ENCODE results near the gene GPRASP1.
"Not testable (repeated sequence)": the region's sequence is repeated elsewhere in the genome, so short reads cannot be mapped to it uniquely, and the experiment has no call there.

The GPRASP1 gene

GRCh38 chrX:102651242-102652011, at the start of gene GPRASP1:
Gene GPRASP1, plus strand, starts transcription at chrX:102651483. Its CDS starts 2,431 bp downstream, at chrX:102653914.
- DNase-seq = peak; percentile 47

DNA sequence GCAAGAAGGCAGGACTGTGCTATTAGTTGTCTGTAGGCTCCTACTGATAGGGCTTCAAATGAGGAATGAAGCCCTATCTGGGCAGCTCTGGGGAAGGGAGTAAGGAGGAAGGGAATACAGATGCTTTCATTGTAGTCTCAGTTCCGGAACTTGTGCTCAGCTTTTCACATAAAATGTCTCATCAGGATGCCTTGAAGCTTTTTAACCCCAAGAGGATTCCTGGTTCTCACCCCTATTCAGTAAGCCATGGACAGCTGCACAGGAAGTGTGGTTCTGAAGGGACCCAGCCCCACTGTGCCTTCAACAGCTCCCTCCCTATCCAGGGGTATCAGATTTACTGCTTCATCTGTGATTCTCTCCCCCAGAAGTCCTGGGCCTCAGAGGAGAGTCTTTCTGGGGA, 47.0 kb upstream of the GPRASP1 start:
- no peak for DNase-seq

GRCh38 chrX:102606115-102606514, 45.2 kb upstream of the GPRASP1 start:
- DNase-seq = no peak

- no peak for DNase-seq
Observed at GRCh38 chrX:102610905-102611304, 40.4 kb upstream of the GPRASP1 start.

GRCh38 chrX:102624105-102624504, 27.2 kb upstream of the GPRASP1 start:
- DNase-seq = no peak

DNA sequence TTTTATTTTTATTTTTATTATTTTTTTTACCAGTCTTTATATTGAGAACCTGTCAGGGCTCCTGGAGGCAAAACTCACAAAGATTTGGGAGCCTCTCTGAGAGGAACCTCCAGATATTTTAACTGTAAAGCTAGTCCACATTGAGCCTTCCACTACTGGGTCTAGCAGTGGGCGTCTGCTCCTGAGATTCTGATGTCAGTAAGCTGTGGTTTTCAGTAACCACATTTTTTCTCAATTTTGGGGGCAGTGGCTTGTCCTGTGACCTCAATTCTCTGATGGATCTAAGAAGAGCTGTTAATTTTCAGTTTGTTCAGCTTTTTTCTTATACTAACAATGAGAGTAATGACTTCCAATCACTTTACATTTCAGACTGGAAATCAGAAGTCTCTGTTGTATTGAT, 23.6 kb upstream of the GPRASP1 start:
- no peak for DNase-seq

- no peak for DNase-seq
Observed at GRCh38 chrX:102637561-102637960, 13.7 kb upstream of the GPRASP1 start.

DNA sequence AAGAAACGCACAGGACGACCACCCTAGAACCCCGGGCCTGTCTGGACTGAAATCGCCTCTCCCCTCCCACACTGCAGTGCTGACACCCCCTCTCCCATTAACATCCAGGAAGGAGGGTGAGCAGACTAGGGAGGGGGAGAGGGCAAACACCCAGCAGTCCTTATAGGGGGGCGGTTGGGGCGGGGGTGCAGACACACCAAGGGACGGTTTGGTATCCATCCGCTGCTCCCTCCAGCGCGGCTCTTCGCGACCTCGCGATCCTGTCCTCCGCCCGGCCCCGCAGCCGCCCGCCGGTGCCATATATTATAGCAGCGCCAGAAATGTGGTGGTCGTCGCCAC, 411 bp upstream of the GPRASP1 start:
- DNase-seq = no peak

GRCh38 chrX:102652031-102652688, 877 bp downstream of the GPRASP1 start:
- DNase-seq = peak; percentile 46

DNA sequence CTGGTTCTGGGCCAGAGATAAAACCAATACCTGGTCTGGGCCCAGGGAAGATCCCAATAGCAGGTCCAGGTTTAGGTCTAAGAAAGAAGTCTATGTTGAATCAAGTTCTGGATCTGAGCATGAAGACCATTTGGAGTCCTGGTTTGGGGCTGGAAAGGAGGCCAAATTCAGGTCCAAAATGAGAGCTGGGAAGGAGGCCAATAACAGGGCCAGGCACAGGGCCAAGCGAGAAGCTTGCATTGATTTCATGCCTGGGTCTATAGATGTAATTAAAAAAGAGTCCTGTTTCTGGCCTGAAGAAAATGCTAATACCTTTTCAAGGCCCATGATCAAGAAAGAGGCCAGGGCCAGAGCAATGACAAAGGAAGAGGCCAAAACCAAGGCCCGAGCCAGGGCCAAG, 3.4 kb downstream of the GPRASP1 start:
- no peak for DNase-seq

- no peak for DNase-seq
Observed at GRCh38 chrX:102658556-102658955, 7.3 kb downstream of the GPRASP1 start.

GRCh38 chrX:102659790-102660757, 8.8 kb downstream of the GPRASP1 start:
- peak; percentile 66 for DNase-seq

GRCh38 chrX:102663820-102664219, 12.5 kb downstream of the GPRASP1 start:
- not testable (repeated sequence) for DNase-seq

- DNase-seq = not testable (repeated sequence)
Observed at GRCh38 chrX:102667034-102667433, 15.8 kb downstream of the GPRASP1 start.

DNA sequence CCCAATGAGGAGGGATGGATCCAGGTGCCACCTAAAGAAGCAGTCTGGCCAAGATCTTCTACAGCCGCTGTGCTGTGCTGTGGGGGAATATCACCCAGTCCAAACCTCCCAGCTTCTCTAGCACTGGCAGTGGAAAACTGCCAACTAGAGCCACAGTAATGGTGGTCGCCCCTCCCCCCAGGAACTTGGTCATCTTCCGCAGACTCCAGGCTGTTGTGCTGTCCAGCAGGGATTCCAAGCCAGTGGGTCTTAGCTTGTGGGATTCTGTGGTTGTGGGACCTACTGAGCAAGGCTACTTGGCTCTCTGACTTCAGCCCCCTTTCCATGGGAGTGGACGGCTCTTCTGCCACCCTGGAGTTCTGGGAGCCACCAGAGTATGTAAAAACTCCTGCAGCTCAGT, 18.2 kb downstream of the GPRASP1 start:
- DNase-seq = no peak

DNA sequence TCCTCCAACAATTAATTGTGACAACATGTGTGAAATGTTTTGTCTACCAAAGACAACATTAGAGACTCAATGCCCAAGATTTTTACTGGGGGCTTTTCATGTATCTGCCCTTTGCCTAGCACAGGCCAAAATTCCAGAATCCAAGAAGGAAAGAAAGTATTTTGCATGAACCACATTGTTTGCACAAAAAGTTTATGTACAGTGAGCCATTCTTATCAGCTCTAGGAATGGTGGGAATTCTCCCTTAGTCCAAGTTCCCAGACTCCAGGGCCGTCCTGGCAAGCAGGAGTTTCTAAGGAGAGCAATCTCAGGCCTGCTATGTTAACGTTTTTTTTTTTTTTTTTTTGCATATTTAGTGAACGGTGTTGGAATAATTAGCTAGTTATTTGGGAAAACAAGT, 21.6 kb downstream of the GPRASP1 start:
- no peak for DNase-seq

GRCh38 chrX:102677479-102677878, 26.2 kb downstream of the GPRASP1 start:
- DNase-seq = not testable (repeated sequence)

GRCh38 chrX:102684772-102685520, 33.7 kb downstream of the GPRASP1 start:
- DNase-seq = peak; percentile 43

- DNase-seq = no peak
Observed at GRCh38 chrX:102694749-102695148, 43.5 kb downstream of the GPRASP1 start.

- DNase-seq = no peak
Observed at GRCh38 chrX:102696306-102696705, 45.0 kb downstream of the GPRASP1 start.

GRCh38 chrX:102697494-102697893, 46.2 kb downstream of the GPRASP1 start:
- DNase-seq = no peak
